Right renal pelvis (tissue), 4 donors: ENCODE data around the gene DNAH8. TPM values are rescaled to one million over a fixed set of nuclear protein-coding genes. Genes with fewer than 3 reads are reported as not detected.
A peak's percentile ranks its signal among the peaks of the same experiment; 100 is the strongest.

Experiments used
- DNase-seq, 4 donors: peaks; one replicate each; pipeline ENCODE4 v3.0.0-alpha.2; 2013; ENCODE audit warnings: low read depth in 4 of 4, low spot score in 3 of 4, missing footprints in 1 of 4
- polyA plus RNA-seq, 4 donors: library from polyadenylated mRNA; unstranded; fragments of 120-200 nt; gene quantifications; one replicate each; pipeline ENCODE4 v1.2.1, GENCODE V29; 2013; ENCODE audit not compliant: insufficient read length in 4 of 4

The DNAH8 gene
- polyA plus RNA-seq, 4 donors = 0.17 to 0.49 (median 0.26) TPM

GRCh38 chr6:38942442-38942841 is 227.3 kb downstream of the DNAH8 start:
- no peak for DNase-seq

- DNase-seq = no peak
Measured at GRCh38 chr6:38942965-38943364, 227.9 kb downstream of the DNAH8 start.

GRCh38 chr6:38943964-38944363 is 228.9 kb downstream of the DNAH8 start:
- DNase-seq = no peak

GRCh38 chr6:38944655-38945279 is 229.7 kb downstream of the DNAH8 start:
- DNase-seq = no peak

- no peak for DNase-seq
Measured at GRCh38 chr6:38955861-38956260, 240.8 kb downstream of the DNAH8 start.

- DNase-seq = no peak
Measured at GRCh38 chr6:38957426-38957825, 242.3 kb downstream of the DNAH8 start.

- no peak for DNase-seq
Measured at GRCh38 chr6:38959138-38959537, 244.0 kb downstream of the DNAH8 start.

GRCh38 chr6:38968702-38969149 is 253.6 kb downstream of the DNAH8 start:
- DNase-seq = no peak

- peak; percentile 5 to 25 (median 16) for DNase-seq
Measured at GRCh38 chr6:38973178-38974057, 258.3 kb downstream of the DNAH8 start.

- no peak for DNase-seq
Measured at GRCh38 chr6:38974389-38975151, 259.5 kb downstream of the DNAH8 start.

- no peak for DNase-seq
Measured at GRCh38 chr6:38975621-38976049, 260.5 kb downstream of the DNAH8 start.

- no peak for DNase-seq
Measured at GRCh38 chr6:38976051-38976450, 260.9 kb downstream of the DNAH8 start.

GRCh38 chr6:38976801-38977500 is 261.8 kb downstream of the DNAH8 start:
- no peak for DNase-seq

GRCh38 chr6:38978139-38978704 is 263.1 kb downstream of the DNAH8 start:
- no peak for DNase-seq

GRCh38 chr6:38982470-38982869 is 267.4 kb downstream of the DNAH8 start:
- no peak for DNase-seq

- no peak for DNase-seq
Measured at GRCh38 chr6:38984723-38985122, 269.6 kb downstream of the DNAH8 start.

- no peak for DNase-seq
Measured at GRCh38 chr6:38985839-38986238, 270.7 kb downstream of the DNAH8 start.

- no peak for DNase-seq
Measured at GRCh38 chr6:38987503-38987902, 272.4 kb downstream of the DNAH8 start.

GRCh38 chr6:38988736-38989449 is 273.8 kb downstream of the DNAH8 start:
- DNase-seq = no peak

- no peak for DNase-seq
Measured at GRCh38 chr6:38990475-38990874, 275.4 kb downstream of the DNAH8 start.
